Upper lobe of left lung (tissue), 6 donors: ENCODE measurements around the gene ARMH4. TPM values are rescaled to one million over a fixed set of nuclear protein-coding genes. Genes with fewer than 3 reads are reported as not detected.

Experiments used
- ATAC-seq, 2 donors: fragments of 200-7000 bp; cut with Tn5 transposase; one replicate each; pipeline ENCODE4 v1.9.1; 2022; ENCODE audit warnings: mild to moderate bottlenecking in 2 of 2, moderate library complexity in 2 of 2; ENCODE audit not compliant: low FRiP score in 2 of 2
- DNase-seq, 2 donors: peaks; one replicate each; pipeline ENCODE4 v3.0.0-alpha.2; 2019 to 2020
- H3K27ac ChIP-seq, 4 donors: fragments of 200-600 bp; sonication (generic); one replicate each; pipeline ENCODE4 v1.5.1; 2016 to 2019
- H3K27me3 ChIP-seq, 4 donors: fragments of 200-600 bp; sonication (generic); one replicate each; pipeline ENCODE4 v1.5.1; 2017 to 2019
- H3K36me3 ChIP-seq, 4 donors: fragments of 200-600 bp; sonication (generic); one replicate each; pipeline ENCODE4 v1.5.1; 2016 to 2019
- H3K4me1 ChIP-seq, 4 donors: fragments of 200-600 bp; sonication (generic); one replicate each; pipeline ENCODE4 v1.5.1; 2018 to 2019
- H3K4me3 ChIP-seq, 4 donors: fragments of 200-600 bp; sonication (generic); one replicate each; pipeline ENCODE4 v1.5.1; 2017 to 2019; ENCODE audit warnings: mild to moderate bottlenecking in 2 of 4, moderate library complexity in 1 of 4
- H3K9me3 ChIP-seq, 4 donors: fragments of 200-600 bp; sonication (generic); one replicate each; pipeline ENCODE4 v1.5.1; 2018 to 2019
- EP300 ChIP-seq, 4 donors: sonication (generic); formaldehyde crosslinking; IDR thresholded peaks; one replicate each; pipeline ENCODE4 v1.5.1; 2017; ENCODE audit warnings: antibody characterized with exemption in 4 of 4, control low read depth in 2 of 4
- POLR2A ChIP-seq, 4 donors: fragments of 450-650 bp; IDR thresholded peaks; one replicate each; pipeline ENCODE4 v1.5.1; 2016 to 2017; ENCODE audit warnings: antibody characterized with exemption in 4 of 4, mild to moderate bottlenecking in 2 of 4
- POLR2AphosphoS5 ChIP-seq, 2 donors: sonication (generic); formaldehyde crosslinking; IDR thresholded peaks; one replicate each; pipeline ENCODE4 v1.5.1; 2017; ENCODE audit warnings: antibody characterized with exemption in 2 of 2
- WGBS, 2 donors: methylation state at CpG; one replicate each; pipeline ENCODE4 v1.1.5; 2017 to 2018; 5-methylcytosine and 5-hydroxymethylcytosine counted together
- total RNA-seq, 6 donors: library from RNA; depleted of rRNA in 4 of 6; stranded (reverse); fragments of >200 nt in 4 of 6; gene quantifications; one replicate each; pipeline versions ENCODE4 v1.1.0 to v1.2.1, GENCODE V29; 2016 to 2021
- TF ChIP-seq, protein P1 (sequence below), 6 experiments: fragments of 450-650 bp in 4 of 6; fragments of 200-600 bp in 2 of 6; sonication (generic) in 2 of 6; IDR thresholded peaks; one replicate each; pipeline ENCODE4 v1.5.1; 2016 to 2019; ENCODE audit warnings: antibody characterized with exemption in 6 of 6
- donor health status: DM: no; HTN: no; CAD: no; lungs with moderate emphysema.
- donor health status: DM: no; HTN: yes; CAD: no; lungs with severe emphysema.

Gene ARMH4
- total RNA-seq, 6 donors from 2014 or later = 1.0 to 6.2 (median 2.3) TPM

GRCh38 chr14:58149196-58149595 lies 2.8 kb downstream of the ARMH4 start:
- ATAC-seq (no peak), DNase-seq (no peak)
- no peaks in the 10 kb centered on the region for H3K36me3 ChIP-seq
- H3K4me3 ChIP-seq = no peak overlapping the region
- 74 to 81% methylated on average over 1 of the region's 1 CpG for WGBS, 2 donors
- TF ChIP-seq POLR2AphosphoS5 (IDR thresholded peaks at IDR 0.05) (no peak), EP300 (IDR thresholded peaks at IDR 0.05) (no peak), POLR2A (IDR thresholded peaks at IDR 0.05) (no peak)
- TF ChIP-seq, protein P1, sequence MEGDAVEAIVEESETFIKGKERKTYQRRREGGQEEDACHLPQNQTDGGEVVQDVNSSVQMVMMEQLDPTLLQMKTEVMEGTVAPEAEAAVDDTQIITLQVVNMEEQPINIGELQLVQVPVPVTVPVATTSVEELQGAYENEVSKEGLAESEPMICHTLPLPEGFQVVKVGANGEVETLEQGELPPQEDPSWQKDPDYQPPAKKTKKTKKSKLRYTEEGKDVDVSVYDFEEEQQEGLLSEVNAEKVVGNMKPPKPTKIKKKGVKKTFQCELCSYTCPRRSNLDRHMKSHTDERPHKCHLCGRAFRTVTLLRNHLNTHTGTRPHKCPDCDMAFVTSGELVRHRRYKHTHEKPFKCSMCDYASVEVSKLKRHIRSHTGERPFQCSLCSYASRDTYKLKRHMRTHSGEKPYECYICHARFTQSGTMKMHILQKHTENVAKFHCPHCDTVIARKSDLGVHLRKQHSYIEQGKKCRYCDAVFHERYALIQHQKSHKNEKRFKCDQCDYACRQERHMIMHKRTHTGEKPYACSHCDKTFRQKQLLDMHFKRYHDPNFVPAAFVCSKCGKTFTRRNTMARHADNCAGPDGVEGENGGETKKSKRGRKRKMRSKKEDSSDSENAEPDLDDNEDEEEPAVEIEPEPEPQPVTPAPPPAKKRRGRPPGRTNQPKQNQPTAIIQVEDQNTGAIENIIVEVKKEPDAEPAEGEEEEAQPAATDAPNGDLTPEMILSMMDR (IDR thresholded peaks at IDR 0.05) = no peak
- no peak overlapping the region for H3K27ac ChIP-seq
- peaks cover 6 to 26% (median 13%) of the 10 kb centered on the region in 4 donors for H3K4me1 ChIP-seq
- no peaks in the 10 kb centered on the region for H3K27me3 ChIP-seq
- H3K9me3 ChIP-seq = no peaks in the 10 kb centered on the region

DNA sequence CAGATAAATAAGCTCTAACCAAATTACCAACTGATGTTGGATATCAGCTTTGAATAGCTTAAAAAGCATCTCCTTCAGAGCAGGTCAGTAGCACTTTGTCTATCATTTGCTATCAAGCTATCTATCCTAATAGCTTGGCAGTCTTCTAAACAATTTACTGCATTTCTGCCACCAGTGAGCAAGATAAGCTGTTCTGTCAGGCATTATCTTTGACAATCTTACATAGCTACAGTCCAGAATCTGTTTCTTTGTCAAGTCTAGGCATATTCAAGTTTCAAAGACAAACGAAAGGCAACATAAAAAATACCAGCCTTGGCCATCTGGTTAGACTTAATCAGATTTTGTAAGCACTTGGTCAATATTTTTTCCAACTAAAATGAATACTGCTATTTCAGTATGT lies 5.6 kb downstream of the ARMH4 start:
- no peaks in the 10 kb centered on the region for H3K36me3 ChIP-seq
- no peak overlapping the region for H3K27ac ChIP-seq
- no peaks in the 10 kb centered on the region for H3K9me3 ChIP-seq
- no peak for DNase-seq
- TF ChIP-seq, protein P1 (IDR thresholded peaks at IDR 0.05) = no peak
- TF ChIP-seq POLR2AphosphoS5 (IDR thresholded peaks at IDR 0.05) = no peak
- no peak for TF ChIP-seq EP300 (IDR thresholded peaks at IDR 0.05)
- no peak for TF ChIP-seq POLR2A (IDR thresholded peaks at IDR 0.05)
- no peak for ATAC-seq
- 20 to 33% methylated on average over 1 of the region's 1 CpG for WGBS, 2 donors
- peaks cover 0 to 8% (median 3%) of the 10 kb centered on the region in 4 donors for H3K4me1 ChIP-seq
- no peak overlapping the region for H3K4me3 ChIP-seq
- H3K27me3 ChIP-seq = no peaks in the 10 kb centered on the region

DNA sequence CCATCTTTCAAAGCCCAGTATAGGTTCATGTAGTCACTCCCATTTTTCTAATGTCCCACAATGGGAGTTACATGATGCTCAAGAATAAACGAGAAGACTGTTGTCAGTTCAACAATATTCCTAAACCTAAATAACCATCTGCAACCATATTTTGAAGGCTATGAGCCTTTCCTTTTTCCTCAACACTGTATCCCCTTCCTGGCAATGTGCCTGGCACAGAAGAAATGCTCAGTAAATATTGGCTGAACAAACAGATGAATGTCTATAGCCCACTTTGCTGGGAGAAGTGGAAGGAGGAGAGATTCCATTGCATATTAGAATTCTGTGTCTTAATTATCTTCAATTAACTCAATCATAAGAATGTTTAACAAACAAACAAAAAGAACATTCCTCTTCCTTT lies 6.1 kb downstream of the ARMH4 start:
- TF ChIP-seq, protein P1 (IDR thresholded peaks at IDR 0.05) = no peak
- TF ChIP-seq POLR2A (IDR thresholded peaks at IDR 0.05) (no peak), EP300 (IDR thresholded peaks at IDR 0.05) (no peak), POLR2AphosphoS5 (IDR thresholded peaks at IDR 0.05) (no peak)
- DNase-seq = no peak

DNA sequence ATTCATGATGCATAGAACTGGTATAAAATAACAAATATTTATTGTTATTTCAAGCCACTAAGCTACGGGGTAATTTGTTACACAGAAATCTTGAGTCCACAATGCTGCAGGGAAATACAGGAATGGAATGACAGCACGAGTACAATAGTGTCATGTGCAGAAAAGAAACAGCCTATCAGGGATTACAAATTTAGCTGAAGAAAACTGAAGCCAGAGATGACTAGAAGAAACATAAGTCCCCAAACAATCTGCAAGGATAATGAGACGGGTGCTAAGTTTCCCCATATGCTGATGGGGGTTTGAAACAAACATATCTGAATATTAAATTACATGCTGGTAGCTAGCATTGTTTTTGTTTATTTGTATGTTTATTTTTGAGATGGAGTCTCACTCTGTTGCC lies 8.9 kb downstream of the ARMH4 start:
- no peak for ATAC-seq
- TF ChIP-seq POLR2AphosphoS5 (IDR thresholded peaks at IDR 0.05) = no peak
- TF ChIP-seq POLR2A (IDR thresholded peaks at IDR 0.05) = no peak
- no peak for TF ChIP-seq EP300 (IDR thresholded peaks at IDR 0.05)
- TF ChIP-seq, protein P1 (IDR thresholded peaks at IDR 0.05) = no peak
- no peak for DNase-seq
- WGBS, 2 donors = 83 to 86% methylated on average over 3 of the region's 3 CpGs
- Histone ChIP-seq H3K4me1 (no peaks in the 10 kb centered on the region), H3K36me3 (no peaks in the 10 kb centered on the region), H3K27ac (no peak overlapping the region), H3K9me3 (no peaks in the 10 kb centered on the region), H3K27me3 (no peaks in the 10 kb centered on the region), H3K4me3 (no peak overlapping the region)

More for the DNA sequence above, 6.1 kb downstream of the ARMH4 start:
- Histone ChIP-seq H3K27ac (no peak overlapping the region), H3K9me3 (no peaks in the 10 kb centered on the region), H3K27me3 (no peaks in the 10 kb centered on the region), H3K4me3 (no peak overlapping the region), H3K4me1 (peaks cover 0 to 4% (median 0%) of the 10 kb centered on the region in 4 donors), H3K36me3 (no peaks in the 10 kb centered on the region)
- 60 to 65% methylated on average over 1 of the region's 1 CpG for WGBS, 2 donors
- ATAC-seq = no peak

- Histone ChIP-seq H3K9me3 (no peaks in the 10 kb centered on the region), H3K36me3 (no peaks in the 10 kb centered on the region), H3K27ac (no peak overlapping the region), H3K27me3 (no peaks in the 10 kb centered on the region), H3K4me3 (no peak overlapping the region), H3K4me1 (no peaks in the 10 kb centered on the region)
- no peak for ATAC-seq
- TF ChIP-seq POLR2AphosphoS5 (IDR thresholded peaks at IDR 0.05) (no peak), POLR2A (IDR thresholded peaks at IDR 0.05) (no peak)
- TF ChIP-seq, protein P1 (IDR thresholded peaks at IDR 0.05) = no peak
- DNase-seq = no peak
Observed at GRCh38 chr14:58141893-58142292, 10.1 kb downstream of the ARMH4 start.
